Hematopoietic multipotent progenitor cell treated with erythropoietin and hydrocortisone succinate and interleukin-3 and kit ligand, for 6 days (in vitro differentiated cells): ENCODE results near the gene KIF5A.

Experiments used
- DNase-seq: peaks from one replicate; pipeline ENCODE4 v3.0.0-alpha.2; 2015

KIF5A gene

DNA sequence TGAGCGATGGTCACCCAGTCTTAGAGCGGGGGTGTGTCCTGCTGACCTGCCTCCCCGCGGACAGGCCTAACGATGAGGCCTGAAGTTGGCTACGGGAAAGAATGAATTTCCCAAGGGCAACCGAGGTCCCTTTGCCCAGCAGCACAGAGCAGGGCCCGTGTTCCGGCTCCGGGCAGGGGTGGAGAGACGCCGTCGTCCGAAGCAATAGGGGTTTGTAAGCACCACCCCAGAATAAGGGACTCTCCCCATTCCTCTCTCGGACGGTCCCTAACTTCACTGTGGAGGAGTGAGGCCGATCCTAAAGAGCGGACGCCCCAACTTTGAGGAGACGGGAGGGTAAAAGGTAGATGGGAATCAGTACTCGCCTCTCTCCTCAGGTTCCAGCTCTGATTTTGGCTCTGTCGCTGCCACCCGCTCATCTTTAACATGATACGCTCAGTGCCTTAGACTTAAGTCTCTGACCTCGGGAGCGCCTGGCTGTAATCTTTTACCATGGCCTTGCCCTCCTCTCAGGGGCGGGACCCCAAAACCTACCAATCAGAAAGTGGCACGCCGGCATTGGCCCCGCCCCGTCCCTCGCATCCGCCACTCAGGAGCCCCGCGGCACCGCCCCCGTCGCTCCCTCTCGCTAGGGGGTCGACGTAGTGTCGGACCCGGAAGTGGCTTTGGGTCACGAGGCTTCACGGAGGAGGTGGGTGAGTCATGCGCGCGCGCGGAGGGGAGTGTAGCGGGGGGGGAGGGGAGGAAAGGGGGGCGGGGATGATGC lies 29.6 kb upstream of the KIF5A start, which contains the start of gene DDIT3:
Gene DDIT3, minus strand, starts transcription at position 462 of the 766 bp plus-strand sequence. CDS start 3,108 bp downstream, outside the sequence.
- peak; percentile 99 for DNase-seq

DNA sequence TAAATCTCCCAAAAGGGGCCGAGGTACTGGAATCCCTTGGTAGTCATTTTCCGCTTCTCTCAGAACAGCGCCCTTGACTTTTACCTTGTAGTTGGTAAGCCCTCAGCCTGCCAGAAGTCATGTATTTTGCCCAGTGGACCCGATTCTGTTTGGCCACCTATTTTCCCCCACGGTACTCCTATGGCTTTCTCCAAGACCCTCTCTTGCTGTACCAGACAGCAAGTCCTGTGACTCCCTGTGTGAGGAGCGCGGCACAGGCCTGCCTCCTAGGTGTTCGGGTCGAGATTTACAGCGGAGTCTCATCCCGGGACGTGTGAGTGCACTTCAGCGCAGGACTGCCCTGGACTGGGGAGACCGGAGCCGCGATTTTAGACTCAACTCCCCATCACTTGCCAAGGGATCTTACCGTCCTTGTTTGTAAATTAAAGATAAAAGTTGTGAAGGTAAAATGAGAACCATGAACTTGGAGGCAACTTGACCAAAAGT lies 28.3 kb upstream of the KIF5A start:
- no peak for DNase-seq

DNA sequence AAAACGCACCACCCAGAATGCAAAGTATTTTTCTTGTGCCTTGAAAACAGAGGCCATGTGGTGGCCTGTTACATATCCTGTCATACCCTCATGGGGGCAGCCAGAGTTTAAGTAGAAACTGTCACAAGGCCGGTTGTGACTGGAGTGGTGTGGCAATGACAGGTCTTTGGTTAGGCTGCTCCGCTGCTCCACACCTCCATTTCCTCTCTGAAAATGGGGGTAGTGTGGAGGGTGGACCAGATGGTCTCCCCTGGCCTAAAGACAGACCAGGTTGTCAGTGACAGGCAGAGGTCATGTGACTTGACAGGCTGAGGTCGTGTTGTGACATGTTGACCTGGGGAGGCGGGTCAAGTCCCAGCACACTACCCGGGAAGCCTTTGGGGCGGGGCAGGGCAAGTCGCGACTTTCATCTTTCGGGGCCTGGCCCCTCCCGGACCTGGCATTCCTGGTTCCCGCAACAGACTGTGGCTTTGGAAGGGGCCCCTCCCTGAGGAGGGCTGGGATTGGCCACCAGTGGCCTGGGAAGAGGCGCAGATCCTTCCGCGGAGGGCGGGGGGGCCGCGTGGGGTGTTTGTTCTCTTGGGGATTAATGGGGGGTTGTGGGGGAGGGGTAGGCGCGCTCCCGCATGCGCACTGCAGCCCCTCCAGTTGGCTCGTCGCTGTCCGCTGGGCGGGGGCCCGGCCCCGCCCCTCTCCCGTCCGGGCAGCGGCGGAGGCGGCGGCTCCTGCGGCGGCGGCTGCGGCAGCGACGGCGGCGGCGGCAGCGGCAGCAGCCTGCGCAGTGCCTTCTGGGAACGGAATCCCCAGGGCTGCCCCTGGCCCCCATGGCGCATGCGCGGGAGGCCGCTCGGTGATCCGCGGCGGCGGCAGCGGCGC lies 27.6 kb upstream of the KIF5A start, which contains the start of gene MBD6:
Gene MBD6, plus strand, starts transcription at position 814 of the 876 bp plus-strand sequence. CDS start 1,480 bp downstream, outside the sequence.
- peak; percentile 93 for DNase-seq

DNA sequence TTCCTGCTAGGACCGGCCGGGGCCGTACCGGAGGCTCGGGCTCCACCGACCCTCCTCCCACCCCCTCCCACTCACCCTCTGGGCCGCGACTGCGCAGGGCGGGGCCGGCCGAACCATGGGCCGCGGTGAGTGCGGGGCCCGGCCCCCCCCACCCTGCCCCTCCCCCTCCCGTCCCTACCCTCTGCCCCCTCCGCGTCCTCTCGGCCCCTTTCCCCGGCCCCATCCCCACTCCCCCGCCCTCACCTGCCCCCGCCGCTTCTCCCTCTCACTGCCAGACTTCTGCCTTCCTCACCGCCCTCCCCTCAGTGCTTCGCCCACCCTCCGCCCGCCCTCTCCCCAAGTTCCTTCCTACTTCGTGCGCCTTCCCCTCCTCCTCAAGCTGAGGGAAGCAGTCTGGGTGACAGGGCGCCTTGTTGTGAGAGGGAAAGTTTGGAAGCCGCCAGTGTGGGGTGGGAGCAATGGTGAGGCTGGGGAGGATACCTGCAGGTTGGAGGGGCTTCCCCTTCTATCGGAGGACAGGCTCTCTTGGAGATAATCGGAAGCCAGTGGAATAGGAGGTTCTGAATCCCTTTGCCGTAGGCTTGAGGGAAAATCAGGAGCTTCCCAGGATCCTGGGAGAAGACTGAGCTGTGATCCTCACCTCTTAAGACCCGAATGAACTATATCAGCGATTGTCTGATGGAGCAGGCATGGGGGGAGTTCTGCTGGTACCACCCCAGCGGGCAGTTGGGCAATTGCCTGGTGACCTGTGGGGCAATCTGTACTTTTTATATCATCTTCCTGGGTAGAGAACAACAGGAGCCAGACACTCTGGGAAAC lies 26.7 kb upstream of the KIF5A start:
- DNase-seq, result peak; percentile 70

DNA sequence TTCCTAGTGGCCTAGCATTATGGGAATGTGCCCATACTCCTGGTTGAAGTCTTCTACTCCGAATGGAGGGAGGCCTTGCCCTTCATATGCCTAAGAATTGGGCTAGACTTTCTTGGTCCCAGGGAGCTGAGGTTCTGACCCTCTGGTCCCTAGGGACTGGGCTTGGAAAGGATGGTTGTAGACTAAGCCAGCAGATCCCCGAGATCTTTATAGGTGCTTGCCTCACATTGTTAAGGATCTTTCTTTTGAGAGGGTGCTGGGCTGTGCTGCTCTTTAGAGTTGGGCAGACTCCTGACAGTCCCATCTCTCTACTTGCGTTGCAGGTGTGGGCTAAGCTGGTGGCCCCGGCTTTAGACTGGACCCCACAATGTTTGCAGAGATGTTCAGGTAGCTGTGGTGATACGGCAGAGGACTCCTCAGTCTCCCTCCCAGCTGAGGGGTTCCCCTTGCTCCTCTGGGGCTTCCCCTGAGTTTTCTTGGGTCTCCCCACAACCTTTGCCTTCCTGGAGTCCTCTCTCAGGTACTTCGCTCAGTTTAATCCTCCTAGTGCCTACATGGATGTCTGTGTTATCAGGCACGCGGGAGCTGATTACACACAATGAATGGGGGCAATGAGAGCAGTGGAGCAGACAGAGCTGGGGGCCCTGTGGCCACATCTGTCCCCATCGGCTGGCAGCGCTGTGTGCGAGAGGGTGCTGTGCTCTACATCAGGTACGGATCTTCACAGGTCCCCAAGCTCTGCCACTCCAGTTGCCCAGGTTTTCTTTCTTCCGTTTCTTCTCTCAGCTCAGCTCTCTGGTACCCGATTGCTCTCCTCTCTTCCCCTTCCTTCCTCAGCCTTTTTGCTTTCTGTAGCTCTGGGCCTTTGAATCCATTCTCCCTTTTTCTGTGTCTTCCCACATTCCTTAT lies 25.9 kb upstream of the KIF5A start:
- DNase-seq, result peak; percentile 24

DNA sequence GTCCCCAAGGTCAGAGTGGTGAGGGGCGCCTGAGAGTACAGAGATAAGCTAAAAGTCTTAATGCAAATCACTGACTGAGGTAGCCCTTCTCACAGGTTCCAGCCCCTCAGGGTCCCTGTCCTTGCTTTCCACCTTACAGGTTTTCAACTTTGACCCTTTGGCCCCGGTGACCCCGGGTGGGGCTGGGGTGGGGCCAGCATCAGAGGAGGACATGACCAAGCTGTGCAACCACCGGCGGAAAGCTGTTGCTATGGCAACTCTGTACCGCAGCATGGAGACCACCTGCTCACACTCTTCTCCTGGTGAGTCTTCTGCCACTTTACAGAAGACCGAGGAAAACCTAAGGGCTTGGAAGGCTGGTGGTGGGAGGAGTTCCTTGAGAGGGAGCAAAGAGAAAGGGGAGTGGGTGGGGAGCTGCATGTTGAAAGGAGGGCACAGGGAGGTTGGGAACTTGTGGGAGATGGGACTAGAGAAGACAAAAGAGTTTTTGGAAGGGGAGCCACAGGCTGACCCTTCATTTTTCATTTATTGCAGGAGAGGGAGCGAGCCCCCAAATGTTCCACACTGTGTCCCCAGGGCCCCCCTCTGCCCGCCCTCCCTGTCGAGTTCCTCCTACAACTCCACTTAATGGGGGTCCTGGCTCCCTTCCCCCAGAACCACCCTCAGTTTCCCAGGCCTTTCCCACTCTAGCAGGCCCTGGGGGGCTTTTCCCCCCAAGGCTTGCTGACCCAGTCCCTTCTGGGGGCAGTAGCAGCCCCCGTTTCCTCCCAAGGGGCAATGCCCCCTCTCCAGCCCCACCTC lies 24.8 kb upstream of the KIF5A start:
- DNase-seq, result no peak

DNA sequence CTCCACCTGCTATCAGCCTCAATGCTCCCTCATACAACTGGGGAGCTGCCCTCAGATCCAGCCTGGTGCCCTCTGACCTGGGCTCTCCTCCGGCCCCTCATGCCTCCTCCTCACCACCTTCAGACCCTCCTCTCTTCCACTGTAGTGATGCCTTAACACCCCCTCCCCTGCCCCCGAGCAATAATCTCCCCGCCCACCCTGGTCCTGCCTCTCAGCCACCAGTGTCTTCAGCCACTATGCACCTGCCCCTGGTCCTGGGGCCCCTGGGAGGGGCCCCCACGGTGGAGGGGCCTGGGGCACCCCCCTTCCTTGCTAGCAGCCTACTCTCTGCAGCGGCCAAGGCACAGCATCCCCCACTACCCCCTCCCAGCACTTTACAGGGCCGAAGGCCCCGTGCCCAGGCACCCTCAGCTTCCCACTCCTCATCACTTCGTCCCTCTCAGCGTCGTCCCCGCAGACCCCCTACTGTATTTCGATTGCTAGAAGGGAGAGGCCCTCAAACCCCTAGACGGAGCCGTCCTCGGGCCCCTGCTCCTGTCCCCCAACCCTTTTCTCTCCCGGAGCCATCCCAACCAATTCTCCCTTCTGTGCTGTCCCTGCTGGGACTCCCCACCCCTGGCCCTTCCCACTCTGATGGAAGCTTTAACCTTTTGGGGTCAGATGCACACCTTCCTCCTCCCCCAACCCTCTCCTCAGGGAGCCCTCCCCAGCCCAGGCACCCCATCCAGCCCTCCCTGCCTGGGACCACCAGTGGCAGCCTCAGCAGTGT lies 24.0 kb upstream of the KIF5A start:
- no peak for DNase-seq

DNA sequence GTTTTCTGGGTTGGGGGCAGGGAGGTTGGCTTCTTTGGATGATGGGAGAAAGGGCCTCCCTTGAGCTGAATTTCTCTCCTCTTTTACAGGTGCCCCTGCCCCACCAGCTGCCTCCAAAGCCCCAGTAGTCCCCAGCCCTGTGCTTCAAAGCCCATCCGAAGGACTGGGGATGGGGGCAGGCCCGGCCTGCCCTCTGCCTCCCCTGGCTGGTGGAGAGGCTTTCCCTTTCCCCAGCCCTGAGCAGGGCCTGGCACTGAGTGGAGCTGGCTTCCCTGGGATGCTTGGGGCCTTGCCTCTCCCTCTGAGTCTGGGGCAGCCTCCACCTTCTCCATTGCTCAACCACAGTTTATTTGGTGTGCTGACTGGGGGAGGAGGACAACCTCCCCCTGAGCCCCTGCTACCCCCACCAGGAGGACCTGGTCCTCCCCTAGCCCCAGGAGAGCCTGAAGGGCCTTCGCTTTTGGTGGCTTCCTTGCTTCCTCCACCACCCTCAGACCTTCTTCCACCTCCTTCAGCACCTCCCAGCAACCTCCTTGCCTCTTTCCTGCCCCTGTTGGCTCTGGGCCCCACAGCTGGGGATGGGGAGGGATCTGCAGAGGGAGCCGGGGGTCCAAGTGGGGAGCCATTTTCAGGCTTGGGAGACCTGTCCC lies 23.2 kb upstream of the KIF5A start:
- no peak for DNase-seq

DNA sequence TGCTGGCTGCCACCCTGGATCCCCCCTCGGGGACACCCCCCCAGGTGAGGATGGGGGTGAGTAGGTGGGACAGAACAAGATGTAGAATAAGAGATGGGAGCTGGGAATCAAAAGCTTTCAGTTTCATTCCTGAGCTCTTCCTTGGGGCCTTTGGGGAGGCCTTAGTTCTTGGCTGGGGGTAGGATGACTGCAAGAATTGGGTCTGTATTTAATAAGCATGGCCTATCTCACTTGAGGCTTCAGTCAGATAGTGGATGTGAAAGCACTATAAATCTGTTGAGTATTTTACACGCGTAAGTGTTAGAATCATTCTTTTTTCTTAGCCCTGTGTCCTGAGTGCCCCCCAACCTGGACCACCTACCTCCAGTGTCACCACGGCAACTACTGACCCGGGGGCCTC lies 22.7 kb upstream of the KIF5A start:
- no peak for DNase-seq

DNA sequence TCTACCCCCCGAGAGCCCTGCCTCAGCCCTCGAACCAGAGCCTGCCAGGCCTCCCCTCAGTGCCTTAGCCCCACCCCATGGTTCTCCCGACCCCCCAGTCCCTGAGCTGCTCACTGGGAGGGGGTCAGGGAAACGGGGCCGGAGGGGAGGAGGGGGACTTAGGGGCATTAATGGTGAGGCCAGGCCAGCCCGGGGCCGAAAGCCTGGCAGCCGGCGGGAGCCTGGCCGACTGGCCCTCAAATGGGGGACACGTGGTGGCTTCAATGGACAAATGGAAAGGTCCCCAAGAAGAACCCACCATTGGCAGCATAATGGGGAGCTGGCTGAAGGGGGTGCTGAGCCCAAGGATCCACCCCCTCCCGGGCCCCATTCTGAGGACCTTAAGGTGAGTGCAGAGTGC lies 21.7 kb upstream of the KIF5A start:
- no peak for DNase-seq

DNA sequence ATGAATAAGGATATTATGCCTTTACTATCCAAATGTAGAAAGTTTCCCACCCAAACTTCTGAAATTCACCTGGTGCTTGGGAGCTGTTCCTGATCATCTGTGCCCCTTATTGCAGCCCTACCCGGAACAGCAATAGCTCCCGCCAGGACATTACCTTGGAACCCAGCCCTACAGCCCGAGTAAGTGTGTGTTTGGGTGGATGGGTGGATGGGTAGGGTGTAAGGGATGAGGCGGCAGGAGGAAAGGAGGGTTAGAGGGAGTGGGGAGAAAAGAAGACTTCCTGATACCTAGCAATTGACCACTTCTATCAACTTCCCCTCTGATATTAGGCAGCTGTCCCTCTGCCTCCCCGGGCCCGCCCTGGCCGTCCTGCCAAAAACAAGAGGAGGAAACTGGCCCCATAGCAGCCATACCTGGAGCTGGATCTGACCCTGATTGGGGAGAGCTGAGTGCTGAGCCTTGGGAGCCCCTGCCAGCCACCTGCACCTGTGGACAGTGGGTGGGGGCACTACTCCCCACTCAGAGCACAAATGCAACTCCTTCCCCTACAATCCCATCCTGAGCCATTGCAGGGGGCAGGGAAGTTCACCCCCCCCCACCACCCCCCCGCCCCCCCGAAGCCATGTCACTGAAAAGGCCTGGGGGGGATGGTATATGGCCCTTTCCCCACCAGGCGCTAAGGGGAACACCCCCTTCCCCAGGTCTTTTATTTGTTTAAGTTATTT lies 20.9 kb upstream of the KIF5A start:
- DNase-seq, result no peak

DNA sequence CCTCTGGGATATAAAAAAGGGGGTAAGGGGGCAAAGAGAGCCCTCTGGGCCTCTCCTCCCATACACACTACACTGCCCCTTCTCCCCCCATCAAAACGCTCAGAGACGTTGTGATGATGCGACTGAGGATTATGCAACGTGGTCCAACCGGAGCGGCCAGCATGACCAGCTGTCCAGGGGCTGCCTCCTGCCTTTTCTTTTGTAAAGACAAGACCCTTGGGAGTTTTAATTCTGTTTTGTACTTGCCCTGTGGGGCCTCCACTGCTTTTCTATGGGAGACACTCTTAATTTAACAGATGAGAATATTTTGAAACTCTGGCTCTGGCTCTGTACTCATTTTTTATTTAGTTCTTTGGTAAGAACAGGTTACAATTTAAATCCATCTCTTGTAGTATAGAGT lies 20.0 kb upstream of the KIF5A start:
- no peak for DNase-seq

DNA sequence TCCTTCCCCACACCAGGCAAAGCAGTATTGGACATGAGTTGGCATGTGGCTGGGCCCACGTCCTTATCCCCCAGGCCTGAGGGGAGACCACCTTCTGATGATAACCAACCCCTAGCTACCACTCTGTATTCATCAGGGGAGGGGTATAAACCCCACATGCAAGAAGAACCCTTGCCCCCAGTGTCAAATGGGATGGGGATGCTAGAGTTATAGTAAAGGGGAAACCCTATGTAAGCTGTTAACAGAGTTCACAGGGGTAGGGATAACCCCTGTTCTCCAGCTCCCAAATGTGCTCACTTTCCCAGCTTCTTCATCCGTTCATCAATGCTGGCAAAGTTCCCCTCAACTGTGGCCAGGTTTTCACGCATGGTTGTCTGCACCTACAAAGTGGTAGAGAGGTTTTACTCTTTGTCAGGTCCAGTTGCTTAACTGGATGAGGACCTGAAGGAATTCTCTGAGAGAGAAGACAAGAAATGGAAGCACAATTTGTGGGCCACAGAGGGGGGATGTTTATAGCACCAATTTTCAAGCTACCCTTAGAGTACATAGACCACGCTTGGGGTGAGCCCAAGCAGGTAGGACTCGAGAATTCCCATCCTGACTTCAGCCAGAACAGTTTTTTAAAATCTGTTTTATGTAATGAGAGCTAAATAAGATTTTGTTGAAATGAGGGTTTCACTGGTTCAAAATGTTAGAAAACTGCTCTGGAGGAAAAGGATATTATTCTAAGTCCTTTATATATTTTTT lies 19.3 kb upstream of the KIF5A start:
- DNase-seq, result no peak

DNA sequence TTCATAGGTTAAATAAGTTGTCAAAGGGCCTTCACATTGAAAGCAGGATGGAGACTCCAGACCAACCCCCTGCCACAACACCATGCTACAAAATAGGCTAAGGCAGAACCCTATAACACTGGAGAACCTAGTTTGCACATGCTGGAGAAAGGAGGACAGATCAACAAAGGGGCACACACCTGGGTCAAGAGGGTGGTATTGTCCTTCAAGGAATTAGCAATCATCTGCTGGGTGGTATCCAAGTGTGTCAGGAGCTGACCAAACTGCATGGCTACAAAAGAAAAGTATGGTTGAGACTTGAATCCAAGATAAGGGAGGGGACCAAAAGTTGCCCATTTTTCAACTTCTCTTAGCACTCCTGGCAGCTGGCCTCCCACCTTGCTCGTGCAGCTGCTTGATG lies 18.0 kb upstream of the KIF5A start:
- no peak for DNase-seq

DNA sequence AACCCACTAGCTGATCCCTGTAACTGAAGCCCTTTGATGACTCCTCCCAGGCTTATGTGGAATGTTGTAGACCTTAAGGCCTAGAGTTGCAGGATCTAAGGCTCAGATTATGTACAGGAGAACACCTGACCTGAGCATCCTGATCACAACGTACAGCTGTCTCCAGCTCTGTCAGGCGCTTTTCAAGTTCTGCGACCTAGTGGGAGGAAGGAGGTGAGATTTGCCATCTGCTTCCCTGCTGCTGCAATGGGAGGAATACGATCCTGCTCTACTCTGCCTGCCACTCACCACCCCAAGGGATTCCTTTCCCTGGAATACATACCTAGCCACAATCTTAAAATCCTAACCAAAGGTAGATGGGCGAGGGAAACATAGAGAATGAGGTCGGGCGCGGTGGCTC lies 16.7 kb upstream of the KIF5A start:
- no peak for DNase-seq

DNA sequence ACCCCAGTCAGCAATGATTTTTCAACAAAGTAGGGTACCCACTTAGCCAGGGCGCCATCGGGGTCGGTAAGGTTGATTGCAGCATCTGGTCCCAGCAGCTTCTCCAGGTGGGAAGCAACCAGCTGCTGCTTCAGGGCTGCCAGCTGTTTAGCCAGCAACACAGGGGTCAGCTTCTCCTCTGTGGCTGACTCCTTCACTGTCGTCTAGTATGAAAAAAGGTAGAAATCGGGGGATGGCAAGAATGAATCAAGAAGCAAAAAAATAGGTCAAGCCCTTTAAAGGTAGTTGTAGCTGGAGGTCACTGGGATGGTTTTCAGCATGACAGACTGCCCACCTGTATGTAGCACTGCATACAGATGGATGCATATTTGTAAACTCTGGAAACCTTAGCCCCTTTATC lies 15.6 kb upstream of the KIF5A start:
- DNase-seq, result no peak

DNA sequence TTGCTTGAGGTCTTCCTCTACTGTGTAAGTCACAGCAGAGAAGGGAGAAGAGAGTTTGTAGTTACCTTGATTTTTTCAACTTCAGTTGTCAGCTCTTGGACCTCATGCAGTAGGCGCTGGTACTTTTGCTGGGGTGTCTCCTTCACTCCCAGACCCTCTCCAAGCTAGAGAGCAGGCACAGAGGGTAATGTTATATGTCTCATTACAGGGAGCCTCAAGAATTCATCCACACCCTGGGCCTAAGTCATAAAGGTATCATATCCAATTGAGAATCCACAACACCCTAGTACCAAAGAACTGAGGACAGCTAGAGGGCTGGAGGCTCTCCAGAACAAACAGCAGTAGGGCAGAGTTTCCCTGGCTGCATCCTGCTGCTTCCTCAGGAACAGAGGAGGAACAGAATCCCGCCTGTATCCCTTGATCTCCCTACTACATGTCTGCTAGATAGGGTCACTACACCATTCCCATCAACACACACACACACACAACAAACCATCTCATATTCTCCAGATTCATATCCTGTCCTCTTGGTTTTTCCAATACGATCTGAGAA lies 14.8 kb upstream of the KIF5A start:
- no peak for DNase-seq
